ENCODE data around the gene EPHB6.

EPHB6 gene

DNA sequence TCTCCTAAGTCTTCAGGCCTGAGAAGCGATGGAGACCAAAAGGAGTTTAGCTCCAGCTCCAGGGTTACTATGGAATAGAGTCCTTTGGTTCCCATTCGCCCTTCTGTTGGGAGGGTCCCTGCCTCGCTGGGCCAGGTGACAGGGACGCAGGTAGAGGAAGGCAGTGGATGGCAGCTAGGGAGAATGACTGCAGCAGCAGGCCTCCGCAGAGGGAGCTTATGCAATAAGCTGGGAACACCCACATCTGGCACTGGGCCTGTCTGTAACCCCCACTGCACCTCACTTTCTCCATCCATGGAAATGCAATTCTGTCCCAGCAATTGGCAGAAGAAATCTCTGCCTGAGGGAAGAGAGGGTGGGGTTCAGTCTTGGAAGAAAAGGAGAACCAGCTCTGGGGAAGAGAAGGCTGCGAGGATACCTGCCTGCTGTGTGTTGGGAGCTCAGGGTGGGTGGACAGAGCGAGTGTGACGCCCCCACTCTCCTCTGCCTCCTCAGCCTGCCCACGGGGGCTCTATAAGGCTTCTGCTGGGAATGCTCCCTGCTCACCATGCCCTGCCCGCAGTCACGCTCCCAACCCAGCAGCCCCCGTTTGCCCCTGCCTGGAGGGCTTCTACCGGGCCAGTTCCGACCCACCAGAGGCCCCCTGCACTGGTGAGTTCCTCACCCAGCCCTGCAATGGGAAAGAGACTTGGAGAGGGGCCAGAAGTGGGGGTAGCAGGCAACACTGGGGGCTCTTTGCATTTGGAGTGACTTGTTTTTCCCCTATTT lies 10.3 kb downstream of the EPHB6 start:
- DNase-seq (ENCODE audit: low spot score): no peak

DNA sequence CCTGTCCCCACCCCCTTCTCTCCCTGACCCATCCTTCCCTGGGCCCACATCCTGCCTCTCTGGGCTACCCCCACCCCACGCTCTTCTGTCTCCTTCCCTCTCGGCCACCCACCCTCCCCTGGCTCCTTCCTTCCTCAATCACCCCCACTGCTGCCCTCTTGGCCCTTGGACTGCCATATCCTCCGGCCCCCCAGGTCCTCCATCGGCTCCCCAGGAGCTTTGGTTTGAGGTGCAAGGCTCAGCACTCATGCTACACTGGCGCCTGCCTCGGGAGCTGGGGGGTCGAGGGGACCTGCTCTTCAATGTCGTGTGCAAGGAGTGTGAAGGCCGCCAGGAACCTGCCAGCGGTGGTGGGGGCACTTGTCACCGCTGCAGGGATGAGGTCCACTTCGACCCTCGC lies 10.9 kb downstream of the EPHB6 start:
- DNase-seq (ENCODE audit: low spot score): no peak

DNA sequence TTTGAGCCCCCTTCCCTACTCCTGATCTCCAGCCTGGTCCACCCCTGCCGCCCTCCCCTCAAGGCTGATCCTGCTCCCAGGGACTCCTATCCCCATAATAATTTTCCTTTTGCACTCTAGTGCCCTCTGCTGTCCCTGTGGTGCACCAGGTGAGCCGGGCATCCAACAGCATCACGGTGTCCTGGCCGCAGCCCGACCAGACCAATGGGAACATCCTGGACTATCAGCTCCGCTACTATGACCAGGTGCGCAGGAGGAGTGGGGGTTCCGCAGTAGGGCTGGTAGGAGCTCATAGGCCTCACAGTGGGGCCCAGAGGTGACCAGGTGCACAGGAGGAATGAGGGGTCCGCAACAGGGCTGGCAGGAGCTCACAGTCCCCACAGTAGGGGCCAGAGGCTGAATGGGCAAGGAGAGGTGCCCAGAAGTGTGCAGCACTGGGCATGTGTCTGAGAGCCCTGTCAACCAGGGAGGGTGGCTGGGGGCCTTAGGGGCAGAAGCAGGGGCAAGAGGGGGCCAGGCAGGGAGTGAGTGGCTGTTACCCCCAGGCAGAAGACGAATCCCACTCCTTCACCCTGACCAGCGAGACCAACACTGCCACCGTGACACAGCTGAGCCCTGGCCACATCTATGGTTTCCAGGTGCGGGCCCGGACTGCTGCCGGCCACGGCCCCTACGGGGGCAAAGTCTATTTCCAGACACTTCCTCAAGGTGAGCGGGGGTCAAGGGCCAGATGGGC lies 11.7 kb downstream of the EPHB6 start:
- peak; percentile 63 for DNase-seq (ENCODE audit: low spot score)

DNA sequence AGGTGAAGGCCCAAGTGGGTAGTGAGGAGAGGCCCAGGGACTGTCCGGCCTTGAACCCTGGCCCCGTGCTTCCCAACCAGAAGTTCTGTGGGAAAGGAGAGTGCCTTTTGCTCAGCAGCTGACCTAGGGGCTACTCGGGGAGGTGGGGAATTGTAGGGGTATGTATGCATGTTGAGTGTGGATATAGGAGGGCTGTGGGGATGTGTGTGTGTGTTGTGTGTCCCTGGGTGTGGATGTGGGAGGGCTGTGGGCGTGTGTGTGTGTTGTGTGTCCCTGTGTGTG lies 12.2 kb downstream of the EPHB6 start:
- no peak for DNase-seq (ENCODE audit: low spot score)

DNA sequence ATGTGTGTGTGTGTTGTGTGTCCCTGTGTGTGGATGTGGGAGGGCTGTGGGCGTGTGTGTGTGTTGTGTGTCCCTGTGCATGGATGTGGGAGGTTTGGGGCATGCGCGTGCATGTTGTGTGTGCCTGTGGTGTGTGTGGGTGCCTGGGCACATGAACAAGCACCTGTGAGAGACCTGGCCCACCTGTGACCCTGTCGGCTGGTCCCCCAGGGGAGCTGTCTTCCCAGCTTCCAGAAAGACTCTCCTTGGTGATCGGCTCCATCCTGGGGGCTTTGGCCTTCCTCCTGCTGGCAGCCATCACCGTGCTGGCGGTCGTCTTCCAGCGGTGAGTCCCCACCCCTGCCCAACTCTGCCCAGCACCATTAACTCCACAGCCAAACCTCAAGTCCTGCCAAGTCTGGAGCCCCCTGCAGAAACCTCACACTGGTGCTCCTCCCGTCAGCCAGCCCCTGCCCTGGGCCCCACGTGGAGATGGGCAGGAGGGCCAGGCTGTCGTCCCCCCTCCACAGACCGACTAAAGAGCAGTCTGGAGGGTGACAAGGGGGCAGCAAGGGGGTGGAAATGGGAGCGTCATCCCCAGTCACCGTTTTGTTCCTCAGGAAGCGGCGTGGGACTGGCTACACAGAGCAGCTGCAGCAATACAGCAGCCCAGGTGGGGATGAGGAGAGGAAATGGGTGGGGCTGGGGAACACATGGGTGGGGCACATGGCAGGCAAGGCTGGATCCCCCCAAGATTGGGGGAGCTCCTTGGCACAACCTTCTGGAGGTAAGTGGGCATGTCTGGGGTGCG lies 12.7 kb downstream of the EPHB6 start:
- DNase-seq (ENCODE audit: low spot score): no peak

DNA sequence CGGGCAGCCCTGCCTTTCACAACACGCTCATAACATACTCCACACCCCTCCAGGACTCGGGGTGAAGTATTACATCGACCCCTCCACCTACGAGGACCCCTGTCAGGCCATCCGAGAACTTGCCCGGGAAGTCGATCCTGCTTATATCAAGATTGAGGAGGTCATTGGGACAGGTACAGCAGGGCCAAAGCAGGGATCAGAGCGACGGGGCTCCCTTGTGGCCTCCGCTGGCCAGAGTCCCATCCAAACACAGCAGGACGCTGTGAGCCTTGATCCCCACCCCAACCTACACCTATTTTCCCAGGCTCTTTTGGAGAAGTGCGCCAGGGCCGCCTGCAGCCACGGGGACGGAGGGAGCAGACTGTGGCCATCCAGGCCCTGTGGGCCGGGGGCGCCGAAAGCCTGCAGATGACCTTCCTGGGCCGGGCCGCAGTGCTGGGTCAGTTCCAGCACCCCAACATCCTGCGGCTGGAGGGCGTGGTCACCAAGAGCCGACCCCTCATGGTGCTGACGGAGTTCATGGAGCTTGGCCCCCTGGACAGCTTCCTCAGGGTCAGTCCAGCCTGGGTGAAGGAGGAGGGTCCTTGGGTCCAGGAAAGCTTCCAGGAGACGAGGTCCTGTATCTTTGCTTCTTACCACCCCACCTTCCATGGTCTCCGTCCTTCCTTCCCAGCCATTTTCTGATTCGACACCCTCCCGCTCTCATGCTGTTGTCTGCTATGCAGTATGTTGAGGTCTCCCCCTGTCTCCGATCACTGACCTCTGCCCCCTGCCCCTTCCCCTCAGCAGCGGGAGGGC lies 13.5 kb downstream of the EPHB6 start:
- DNase-seq (ENCODE audit: low spot score): no peak

DNA sequence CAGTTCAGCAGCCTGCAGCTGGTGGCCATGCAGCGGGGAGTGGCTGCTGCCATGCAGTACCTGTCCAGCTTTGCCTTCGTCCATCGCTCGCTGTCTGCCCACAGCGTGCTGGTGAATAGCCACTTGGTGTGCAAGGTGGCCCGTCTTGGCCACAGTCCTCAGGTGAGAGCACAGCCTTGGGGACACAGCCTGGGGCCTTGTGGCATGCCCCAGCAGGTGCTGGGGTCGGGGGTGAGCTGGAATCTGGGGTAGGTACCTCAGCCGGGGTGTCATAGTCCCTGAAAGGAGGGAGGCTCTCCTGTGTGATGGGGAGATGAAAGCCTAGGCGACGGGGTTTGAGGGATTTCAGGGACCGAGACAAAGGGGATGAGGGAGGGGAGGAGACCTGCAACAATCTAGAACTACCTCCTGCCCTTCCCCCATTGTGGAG lies 14.1 kb downstream of the EPHB6 start:
- no peak for DNase-seq (ENCODE audit: low spot score)

DNA sequence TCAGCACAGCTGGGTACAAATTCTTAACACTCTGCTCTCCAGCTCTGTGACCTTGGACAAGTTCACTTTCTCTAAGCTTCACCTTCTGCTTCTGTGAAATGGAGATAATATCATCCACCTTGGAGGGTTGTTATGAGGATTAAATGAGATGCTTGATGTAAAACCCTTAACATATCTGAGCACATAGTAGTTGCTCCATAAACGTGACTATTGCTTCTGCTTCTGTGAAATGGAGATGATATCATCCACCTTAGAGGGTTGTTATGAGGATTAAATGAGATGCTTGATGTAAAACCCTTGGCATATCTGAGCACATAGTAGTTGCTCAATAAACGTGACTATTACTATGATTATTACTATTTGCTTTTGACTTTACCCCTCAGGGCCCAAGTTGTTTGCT lies 14.6 kb downstream of the EPHB6 start:
- DNase-seq (ENCODE audit: low spot score): no peak

DNA sequence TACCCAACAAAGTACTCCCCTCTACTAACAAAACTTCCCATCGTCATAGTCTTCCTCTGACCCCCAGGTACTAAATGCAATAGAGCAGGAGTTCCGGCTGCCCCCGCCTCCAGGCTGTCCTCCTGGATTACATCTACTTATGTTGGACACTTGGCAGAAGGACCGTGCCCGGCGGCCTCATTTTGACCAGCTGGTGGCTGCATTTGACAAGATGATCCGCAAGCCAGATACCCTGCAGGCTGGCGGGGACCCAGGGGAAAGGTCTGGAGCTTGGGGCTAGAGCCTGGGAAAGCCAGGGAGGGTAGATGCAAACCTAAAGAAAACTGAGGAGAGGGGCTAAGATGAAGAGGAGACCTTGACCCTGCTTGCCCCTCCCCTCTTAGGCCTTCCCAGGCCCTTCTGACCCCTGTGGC lies 15.3 kb downstream of the EPHB6 start:
- DNase-seq (ENCODE audit: low spot score): no peak

DNA sequence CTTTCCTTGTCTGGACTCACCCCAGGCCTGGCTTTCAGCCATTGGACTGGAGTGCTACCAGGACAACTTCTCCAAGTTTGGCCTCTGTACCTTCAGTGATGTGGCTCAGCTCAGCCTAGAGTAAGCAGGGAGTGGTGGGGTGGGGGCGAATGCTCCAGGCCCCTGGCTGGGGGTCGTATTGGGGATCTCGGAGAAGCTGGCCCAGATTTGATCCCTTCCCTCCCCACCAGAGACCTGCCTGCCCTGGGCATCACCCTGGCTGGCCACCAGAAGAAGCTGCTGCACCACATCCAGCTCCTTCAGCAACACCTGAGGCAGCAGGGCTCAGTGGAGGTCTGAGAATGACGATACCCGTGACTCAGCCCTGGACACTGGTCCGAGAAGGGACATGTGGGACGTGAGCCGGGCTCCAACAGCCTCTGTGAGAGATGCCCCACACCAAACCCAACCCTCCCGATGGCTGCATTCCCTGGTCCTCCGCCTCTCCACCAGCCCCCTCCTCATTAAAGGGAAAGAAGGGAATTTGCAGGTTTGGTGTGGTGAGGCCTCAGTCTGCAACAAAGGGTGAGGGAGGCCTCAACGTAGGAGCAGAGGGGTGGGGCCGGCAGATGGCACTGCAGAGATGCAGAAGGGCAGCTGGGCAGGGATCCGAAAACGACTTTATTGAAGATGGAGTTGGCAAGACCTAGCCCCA lies 15.8 kb downstream of the EPHB6 start:
- no peak for DNase-seq (ENCODE audit: low spot score)

DNA sequence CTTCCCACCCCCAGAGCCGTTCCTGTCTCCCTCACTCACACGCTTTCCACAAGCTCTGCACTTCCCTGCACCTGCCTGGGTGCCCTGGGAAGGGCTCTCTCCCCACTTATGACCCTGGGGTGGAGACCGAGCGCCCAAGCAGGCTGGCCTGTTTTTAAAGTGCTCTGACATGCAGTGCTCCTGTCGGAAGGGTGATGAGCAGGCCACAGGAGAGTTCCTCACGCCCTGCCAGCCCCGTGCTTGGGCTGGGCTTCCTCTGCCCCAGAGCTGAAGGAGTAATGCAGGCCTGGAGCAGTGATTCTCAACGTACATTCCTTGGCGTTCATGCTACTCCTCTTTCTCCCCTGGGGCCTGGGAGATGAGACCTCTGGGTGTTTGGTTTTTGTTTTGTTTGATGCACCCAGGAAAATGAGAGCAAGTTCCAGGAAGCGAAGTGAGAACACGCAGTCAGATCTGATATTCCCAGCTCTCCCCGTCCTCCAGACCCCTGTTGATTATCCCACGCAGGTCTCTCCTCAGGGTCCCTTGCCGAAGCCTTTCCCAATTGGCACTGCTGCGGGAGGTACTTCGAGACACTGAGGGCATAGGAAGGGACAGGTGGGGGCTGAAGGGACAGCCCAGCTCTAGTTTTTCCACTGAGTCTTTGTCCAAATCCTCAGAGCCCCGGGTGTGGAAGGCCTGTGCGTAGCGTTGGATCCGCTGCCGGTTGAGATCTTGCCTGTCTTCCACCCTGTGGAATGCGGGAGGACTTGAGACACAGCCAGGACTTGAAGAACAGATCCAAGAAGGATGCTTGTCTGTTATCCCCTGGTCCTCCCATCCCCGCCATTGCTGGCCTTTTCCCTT lies 16.6 kb downstream of the EPHB6 start:
- no peak for DNase-seq (ENCODE audit: low spot score)

DNA sequence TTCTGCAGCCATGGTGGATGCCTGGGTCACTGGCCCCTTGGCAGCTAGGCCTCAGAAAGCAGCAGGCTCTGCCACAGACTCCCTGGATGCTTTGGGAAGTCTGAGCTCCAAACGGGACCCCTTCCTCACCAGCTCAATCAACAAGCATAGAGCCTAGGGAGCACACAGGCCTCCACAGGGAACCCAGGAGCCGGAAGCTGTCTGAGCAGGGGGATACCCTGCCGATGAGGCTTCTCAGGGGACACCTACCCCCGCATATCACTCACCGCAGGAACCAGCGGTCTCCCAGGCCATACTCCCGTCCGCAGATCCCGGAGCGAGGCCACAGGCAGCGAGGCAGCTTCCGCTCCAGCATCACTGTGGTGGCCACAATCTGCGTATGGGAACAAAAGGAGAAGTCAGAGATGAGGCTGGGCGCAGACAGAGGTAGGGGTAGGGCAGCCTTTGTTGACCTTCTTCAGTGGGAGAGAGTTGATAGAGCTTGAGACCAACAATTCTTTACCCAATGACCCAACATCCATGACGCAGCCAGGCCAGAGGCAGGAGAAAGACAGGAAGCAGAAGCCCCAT lies 17.3 kb downstream of the EPHB6 start:
- no peak for DNase-seq (ENCODE audit: low spot score)

DNA sequence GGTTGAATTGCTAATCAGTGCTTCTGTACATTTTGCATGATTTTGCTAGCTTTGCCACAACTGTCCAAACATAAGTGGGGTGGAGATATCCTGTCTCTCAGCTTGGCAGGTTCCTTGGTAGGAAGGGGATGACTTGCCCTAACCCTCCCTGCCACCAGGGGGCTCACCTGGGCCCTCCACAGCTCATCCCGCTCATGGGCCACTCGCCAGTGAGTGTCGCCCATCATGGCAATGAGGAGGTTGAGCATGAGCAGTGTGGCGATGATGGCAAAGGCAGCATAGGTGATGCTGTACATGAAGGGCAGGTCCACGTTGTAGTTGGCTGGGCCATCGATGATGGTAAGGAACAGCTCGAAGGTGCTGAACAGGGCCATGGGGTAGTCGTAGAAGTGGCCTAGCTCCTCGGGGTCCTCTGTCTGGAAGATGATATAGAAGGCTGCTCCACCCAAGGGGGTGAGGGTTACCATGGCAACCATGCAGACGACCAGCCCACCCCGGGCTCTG lies 18.5 kb downstream of the EPHB6 start:
- peak; percentile 51 for DNase-seq (ENCODE audit: low spot score)

DNA sequence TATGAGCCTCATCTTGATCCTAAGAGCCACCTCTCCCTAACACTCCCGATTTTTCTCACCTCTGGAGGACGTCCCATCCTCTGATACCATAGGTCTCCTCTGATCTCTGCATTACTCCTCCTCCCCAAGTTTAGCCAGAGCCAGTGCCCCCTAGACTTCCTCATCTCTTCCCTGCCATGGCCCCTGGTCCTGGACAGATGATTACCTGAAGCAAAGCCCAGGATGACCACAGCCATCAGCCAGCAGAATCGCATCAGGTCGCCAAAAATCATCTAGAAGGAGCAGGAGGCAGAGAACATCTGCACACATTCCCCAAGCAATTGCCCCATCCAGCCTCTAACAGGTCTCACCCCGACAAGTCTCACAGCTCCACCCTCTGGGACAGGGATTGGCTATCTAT lies 19.0 kb downstream of the EPHB6 start:
- DNase-seq (ENCODE audit: low spot score): no peak

DNA sequence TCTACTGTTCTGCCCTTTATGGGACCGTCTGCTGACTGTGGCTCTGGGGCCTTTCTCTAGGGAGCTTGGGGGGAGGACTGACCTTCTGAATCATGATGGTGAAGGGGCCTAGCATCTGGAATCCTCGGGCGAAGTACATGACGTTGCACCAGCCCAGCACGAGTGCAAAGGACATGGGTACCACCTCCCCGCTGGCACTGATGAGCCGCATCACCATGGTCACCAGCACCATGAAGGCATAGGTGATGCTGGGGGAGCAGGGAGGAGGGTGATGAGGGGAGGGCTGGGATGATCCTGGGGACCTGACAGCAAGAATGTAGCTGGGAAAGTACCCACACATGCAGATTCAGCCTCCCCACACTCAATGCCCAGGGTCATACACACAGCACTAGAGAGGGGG lies 19.5 kb downstream of the EPHB6 start:
- no peak for DNase-seq (ENCODE audit: low spot score)

DNA sequence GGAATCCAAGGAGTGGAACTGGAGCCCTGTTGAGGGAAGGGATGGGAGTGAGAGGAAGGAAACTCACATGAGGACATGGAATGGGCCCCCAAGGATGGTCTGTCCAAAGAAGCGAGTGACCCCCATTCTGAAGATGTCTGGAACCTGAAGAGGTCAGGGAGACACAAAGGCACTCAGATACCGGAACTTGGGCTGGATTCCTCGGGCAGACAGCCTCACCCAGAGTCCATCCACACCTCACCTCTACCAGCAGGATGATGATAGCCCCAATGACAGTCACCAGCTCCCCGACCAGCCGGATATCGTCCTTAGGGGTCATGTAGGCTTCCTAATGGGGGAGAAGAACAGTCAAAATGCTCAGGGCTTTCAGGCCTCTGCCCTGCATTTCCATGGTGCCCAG lies 20.0 kb downstream of the EPHB6 start:
- no peak for DNase-seq (ENCODE audit: low spot score)

DNA sequence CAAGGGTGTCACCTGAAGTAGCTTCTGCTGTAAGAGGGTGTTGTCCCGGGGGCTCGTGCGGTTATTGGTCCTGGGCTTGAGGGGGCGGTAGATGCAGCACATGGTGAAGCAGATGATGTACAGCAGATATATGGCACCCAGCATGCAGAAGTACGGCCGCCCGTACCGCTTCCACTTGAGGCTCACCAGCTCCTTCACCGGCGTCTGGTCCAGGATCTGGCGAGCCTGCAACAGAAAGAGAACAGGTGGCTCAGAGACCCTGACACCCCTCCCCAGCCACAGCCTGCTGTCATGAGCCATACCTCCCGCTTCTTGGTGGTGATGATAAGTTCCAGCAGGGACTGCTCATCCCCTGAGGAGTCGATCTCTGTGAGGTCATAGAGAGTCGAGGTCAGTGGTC lies 20.6 kb downstream of the EPHB6 start:
- no peak for DNase-seq (ENCODE audit: low spot score)

DNA sequence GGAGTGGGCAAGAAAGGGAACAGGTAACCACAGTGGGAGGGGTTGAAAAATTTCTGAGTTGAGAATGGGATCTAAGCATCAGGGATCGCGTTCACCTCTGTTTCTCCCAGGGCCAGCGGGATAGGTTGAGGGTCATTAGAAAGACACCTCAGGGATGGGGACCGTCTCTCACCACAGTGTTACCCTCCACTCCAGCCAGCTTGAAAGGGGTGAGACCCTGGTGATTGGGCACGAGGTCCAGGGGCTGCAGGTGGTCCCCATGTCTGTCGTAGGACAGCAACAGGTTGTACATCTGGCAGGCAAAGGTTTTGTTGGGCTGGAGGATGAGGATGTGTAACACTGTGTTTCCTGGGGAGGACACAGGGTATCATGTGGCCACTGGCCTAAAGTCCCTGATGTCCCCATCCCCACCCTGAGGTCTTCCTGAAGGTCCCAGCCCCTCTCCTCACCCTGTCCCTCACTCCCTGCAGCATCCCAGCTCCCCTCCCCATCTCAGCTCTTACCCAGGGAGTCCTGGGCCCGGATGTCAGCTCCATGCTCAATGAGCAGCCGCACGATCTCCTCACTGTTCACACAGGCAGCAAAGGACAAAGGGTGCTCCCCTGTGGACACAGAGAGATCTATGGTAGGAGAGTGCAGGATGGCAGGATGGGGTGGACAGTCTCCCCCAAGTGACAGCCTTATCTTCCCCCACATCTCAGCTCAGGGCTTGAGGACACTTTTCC lies 21.5 kb downstream of the EPHB6 start:
- no peak for DNase-seq (ENCODE audit: low spot score)
